Parathyroid adenoma (tissue), 2 donors: Measurements from ENCODE around the gene SUPT4H1.

Experiments
- H2AFZ ChIP-seq: fragments of 300-600 bp; sonication (generic); one replicate; pipeline ENCODE4 v1.7.0; 2017; ENCODE audit warnings: antibody characterized with exemption, mild to moderate bottlenecking
- H3K27ac ChIP-seq: fragments of 300-600 bp; sonication (generic); one replicate; pipeline ENCODE4 v1.7.0; 2017
- H3K27me3 ChIP-seq: fragments of 300-600 bp; sonication (generic); one replicate; pipeline ENCODE4 v1.7.0; 2017; ENCODE audit warnings: low read length; ENCODE audit not compliant: control insufficient read depth, insufficient read depth
- H3K36me3 ChIP-seq: fragments of 300-600 bp; sonication (generic); one replicate; pipeline ENCODE4 v1.7.0; 2017; ENCODE audit warnings: low read length; ENCODE audit not compliant: control insufficient read depth, insufficient read depth
- H3K4me1 ChIP-seq: fragments of 300-600 bp; sonication (generic); one replicate; pipeline ENCODE4 v1.7.0; 2017; ENCODE audit warnings: control low read depth
- H3K4me2 ChIP-seq: fragments of 300-600 bp; sonication (generic); one replicate; pipeline ENCODE4 v1.7.0; 2017; ENCODE audit warnings: low read length
- H3K4me3 ChIP-seq: fragments of 300-600 bp; sonication (generic); one replicate; pipeline ENCODE4 v1.7.0; 2017; ENCODE audit warnings: low read depth, low read length
- H3K79me2 ChIP-seq: fragments of 300-600 bp; sonication (generic); one replicate; pipeline ENCODE4 v1.7.0; 2017; ENCODE audit warnings: control low read depth
- H3K9ac ChIP-seq: fragments of 300-600 bp; sonication (generic); one replicate; pipeline ENCODE4 v1.7.0; 2017; ENCODE audit warnings: mild to moderate bottlenecking
- H3K9me3 ChIP-seq: fragments of 300-600 bp; sonication (generic); one replicate; pipeline ENCODE4 v1.7.0; 2017; ENCODE audit warnings: low read length; ENCODE audit not compliant: control insufficient read depth
- TF ChIP-seq, protein P1 (sequence below): fragments of 300-600 bp; sonication (generic); IDR thresholded peaks from one replicate; pipeline ENCODE4 v1.7.0; 2017; ENCODE audit warnings: antibody characterized with exemption, mild to moderate bottlenecking
- donor health status: primary hyperparathyroidism.

Gene SUPT4H1

DNA sequence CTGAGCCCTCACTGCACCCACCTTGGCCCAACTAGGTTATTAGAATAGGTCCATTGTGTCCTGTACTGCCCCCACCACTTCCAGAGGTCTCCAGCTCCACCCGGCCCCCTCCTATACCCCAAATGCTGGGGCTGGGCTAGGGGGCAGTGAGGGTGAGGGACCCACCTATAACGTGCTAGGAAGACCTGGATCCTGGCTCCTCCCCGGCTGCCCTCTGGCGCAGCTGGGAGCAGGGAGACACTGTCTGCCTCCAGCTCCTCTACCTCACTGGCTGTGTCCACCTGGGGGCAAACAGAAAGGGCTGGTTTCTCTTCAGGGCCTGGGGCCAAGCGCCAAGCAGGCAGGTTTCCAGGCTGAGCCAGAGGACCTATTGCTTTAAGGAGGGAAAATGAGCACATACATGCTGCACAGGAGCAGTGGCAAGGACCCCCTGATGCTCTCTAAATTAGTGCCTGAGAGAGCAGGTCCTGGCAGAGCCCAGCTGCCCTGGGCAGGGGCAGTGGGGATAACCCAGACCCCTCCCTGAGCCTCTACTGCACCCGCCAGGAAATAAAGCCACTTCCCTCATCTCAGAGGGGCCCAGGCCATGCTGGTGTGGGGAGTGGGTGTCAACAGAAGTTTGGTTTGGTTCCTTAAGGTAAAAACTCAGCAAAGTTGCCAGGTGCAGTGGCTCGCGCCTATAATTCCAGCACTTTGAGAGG is 35.6 kb downstream of the SUPT4H1 start:
- Histone ChIP-seq H3K79me2 (no peaks in the 10 kb centered on the region), H3K9me3 (no peaks in the 10 kb centered on the region), H3K36me3 (no peaks in the 10 kb centered on the region), H2AFZ (no peak overlapping the region), H3K27ac (no peak overlapping the region), H3K4me2 (no peak overlapping the region), H3K9ac (no peak overlapping the region), H3K4me1 (no peaks in the 10 kb centered on the region), H3K27me3 (no peaks in the 10 kb centered on the region), H3K4me3 (no peak overlapping the region)
- TF ChIP-seq, protein P1, sequence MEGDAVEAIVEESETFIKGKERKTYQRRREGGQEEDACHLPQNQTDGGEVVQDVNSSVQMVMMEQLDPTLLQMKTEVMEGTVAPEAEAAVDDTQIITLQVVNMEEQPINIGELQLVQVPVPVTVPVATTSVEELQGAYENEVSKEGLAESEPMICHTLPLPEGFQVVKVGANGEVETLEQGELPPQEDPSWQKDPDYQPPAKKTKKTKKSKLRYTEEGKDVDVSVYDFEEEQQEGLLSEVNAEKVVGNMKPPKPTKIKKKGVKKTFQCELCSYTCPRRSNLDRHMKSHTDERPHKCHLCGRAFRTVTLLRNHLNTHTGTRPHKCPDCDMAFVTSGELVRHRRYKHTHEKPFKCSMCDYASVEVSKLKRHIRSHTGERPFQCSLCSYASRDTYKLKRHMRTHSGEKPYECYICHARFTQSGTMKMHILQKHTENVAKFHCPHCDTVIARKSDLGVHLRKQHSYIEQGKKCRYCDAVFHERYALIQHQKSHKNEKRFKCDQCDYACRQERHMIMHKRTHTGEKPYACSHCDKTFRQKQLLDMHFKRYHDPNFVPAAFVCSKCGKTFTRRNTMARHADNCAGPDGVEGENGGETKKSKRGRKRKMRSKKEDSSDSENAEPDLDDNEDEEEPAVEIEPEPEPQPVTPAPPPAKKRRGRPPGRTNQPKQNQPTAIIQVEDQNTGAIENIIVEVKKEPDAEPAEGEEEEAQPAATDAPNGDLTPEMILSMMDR: no peak

DNA sequence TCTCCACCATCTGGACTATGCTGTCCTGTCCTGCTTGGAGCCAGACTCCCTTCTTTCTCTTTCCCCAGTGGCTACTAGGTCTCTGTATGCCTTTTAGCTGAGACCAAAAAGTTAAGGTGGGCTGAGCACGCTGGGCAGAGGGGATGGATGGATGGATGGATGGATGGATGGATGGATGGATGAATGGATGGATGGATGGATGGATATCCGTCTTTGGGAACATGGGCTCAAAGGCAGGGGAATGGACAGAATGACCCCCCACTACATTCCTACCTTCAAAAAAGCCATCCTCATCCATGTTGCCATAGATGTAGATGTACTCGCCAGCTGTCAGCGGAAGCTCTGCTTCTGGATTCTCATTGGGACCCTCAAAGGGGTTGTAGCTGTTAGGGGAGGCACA is 36.3 kb downstream of the SUPT4H1 start:
- H3K27me3 ChIP-seq: no peaks in the 10 kb centered on the region
- no peaks in the 10 kb centered on the region for H3K36me3 ChIP-seq
- H3K9ac ChIP-seq: no peak overlapping the region
- no peaks in the 10 kb centered on the region for H3K79me2 ChIP-seq
- H3K4me1 ChIP-seq: no peaks in the 10 kb centered on the region
- H3K4me2 ChIP-seq: no peak overlapping the region
- no peak overlapping the region for H3K27ac ChIP-seq
- no peak overlapping the region for H3K4me3 ChIP-seq
- no peaks in the 10 kb centered on the region for H3K9me3 ChIP-seq
- no peak overlapping the region for H2AFZ ChIP-seq
- TF ChIP-seq, protein P1: no peak

DNA sequence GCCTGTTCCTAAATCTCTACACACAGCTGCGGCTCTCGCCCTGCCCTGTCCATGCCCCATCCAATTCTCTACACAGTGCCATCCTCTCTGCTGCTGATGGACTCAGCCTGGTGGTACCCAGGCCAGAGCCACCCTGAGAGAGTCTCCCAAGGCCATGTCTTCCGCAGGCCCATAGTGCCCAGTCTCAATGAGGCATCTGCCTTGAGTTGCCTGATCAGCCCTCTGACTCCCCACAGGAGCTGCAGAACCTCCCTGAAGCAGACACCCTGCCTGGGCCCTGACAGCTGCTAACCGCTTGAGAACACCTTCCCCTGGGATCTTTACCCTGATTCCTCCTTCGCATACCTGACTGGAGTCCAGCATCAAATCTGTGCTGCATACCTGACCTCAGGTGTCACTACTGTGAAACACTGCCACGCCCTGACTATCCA is 36.7 kb downstream of the SUPT4H1 start:
- no peak overlapping the region for H3K9ac ChIP-seq
- H2AFZ ChIP-seq: no peak overlapping the region
- H3K9me3 ChIP-seq: no peaks in the 10 kb centered on the region
- H3K4me1 ChIP-seq: no peaks in the 10 kb centered on the region
- H3K79me2 ChIP-seq: no peaks in the 10 kb centered on the region
- no peak overlapping the region for H3K4me3 ChIP-seq
- no peaks in the 10 kb centered on the region for H3K36me3 ChIP-seq
- H3K27ac ChIP-seq: no peak overlapping the region
- no peak overlapping the region for H3K4me2 ChIP-seq
- TF ChIP-seq, protein P1: no peak
- no peaks in the 10 kb centered on the region for H3K27me3 ChIP-seq

DNA sequence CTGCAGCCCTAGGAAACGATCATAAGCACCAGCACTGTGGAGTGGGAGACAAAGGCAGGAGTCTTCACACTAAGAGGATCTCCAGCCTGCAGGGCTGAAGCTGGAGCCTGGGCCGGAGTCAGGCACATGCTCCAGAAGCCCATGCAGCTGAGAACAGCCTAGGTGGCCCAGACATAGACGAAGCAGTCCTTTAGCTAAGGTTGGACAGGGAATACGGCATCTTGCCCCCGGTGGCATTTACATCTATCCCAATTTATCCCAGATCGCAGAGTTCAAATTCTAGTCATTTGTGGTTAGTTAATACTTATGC is 37.3 kb downstream of the SUPT4H1 start:
- no peak overlapping the region for H3K4me2 ChIP-seq
- no peaks in the 10 kb centered on the region for H3K4me1 ChIP-seq
- H3K27me3 ChIP-seq: no peaks in the 10 kb centered on the region
- H2AFZ ChIP-seq: no peak overlapping the region
- H3K79me2 ChIP-seq: no peaks in the 10 kb centered on the region
- no peaks in the 10 kb centered on the region for H3K36me3 ChIP-seq
- no peak overlapping the region for H3K4me3 ChIP-seq
- H3K27ac ChIP-seq: no peak overlapping the region
- no peak overlapping the region for H3K9ac ChIP-seq
- H3K9me3 ChIP-seq: no peaks in the 10 kb centered on the region
- TF ChIP-seq, protein P1: no peak
